Activated T-cell treated with anti-CD3 and anti-CD28 coated beads, Interleukin-2, amount 50 U/mL, for 4 hours (primary cell): ENCODE data around the gene DUSP16. TPM values are rescaled to one million over a fixed set of nuclear protein-coding genes. Genes with fewer than 3 reads are reported as not detected.

Source experiments
- ATAC-seq, 2 donors: fragments of 200-7000 bp; cut with Tn5 transposase; one replicate each; pipeline ENCODE4 v1.10.0; 2021
- DNase-seq: peaks from one replicate; pipeline ENCODE4 v3.0.0-alpha.2; 2020
- H3K27me3 Mint-ChIP-seq: one replicate; pipeline ENCODE4 v1.8.0; 2021; ENCODE audit warnings: low read depth, mixed read lengths
- H3K36me3 Mint-ChIP-seq: one replicate; pipeline ENCODE4 v1.8.0; 2022; ENCODE audit warnings: mixed read lengths; ENCODE audit not compliant: insufficient read depth
- H3K4me1 Mint-ChIP-seq: one replicate; pipeline ENCODE4 v1.8.0; 2021; ENCODE audit warnings: low read depth, mixed read lengths
- H3K4me3 Mint-ChIP-seq: one replicate; pipeline ENCODE4 v1.8.0; 2021; ENCODE audit warnings: mild to moderate bottlenecking, moderate library complexity, mixed read lengths
- H3K9me3 Mint-ChIP-seq: one replicate; pipeline ENCODE4 v1.8.0; 2021; ENCODE audit warnings: mixed read lengths
- total RNA-seq, 3 donors: library from RNA; stranded (reverse); gene quantifications; one replicate each; pipeline ENCODE4 v1.2.1, GENCODE V29; 2021

DUSP16 gene
- total RNA-seq, 3 donors from 2014 or later = 24.0 to 40.8 (median 34.9) TPM

DNA sequence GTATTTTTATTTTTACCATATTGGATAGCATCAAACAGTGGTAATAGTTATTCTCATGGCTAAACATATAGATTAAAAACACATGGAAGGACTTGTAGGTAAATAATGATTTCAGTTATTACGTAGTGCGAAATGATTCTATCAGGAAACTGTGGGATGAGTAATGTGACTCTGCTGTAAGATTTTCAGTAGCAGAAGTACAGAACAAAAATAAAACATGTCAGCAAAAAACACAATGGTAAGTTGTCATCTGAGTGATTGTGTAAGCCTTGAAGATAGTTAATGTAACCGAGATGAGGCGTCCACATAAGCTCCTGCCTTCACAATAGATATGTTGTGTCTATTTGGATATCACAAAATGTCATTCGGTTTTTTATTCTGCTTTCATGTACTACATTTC lies 106.0 kb downstream of the DUSP16 start:
- Mint-ChIP-seq H3K4me3 (peak overlapping the region; percentile 10), H3K27me3 (no peaks in the 10 kb centered on the region), H3K9me3 (no peaks in the 10 kb centered on the region), H3K4me1 (peaks cover 41% of the 10 kb centered on the region), H3K36me3 (peaks cover 5% of the 10 kb centered on the region)
- DNase-seq = no peak
- peak; percentile 71 to 78 for ATAC-seq

DNA sequence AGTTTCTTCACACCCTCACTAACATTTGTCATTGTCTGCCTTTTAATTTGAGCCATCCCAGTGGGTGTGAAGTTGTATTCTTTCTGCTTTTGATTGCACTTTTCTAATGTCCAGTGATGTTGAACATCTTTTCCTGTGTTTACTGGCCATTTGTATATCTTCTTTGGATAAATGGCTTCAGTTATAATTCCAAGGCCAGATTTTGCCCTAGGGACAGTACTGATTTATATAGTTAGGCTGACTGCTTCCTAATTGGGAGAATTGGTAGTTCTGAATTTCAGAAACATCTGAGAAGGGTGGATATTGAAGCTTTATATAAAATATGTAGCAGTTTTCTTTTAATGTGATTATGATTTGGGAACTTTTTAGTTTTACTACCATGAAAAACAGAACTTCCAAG lies 108.3 kb downstream of the DUSP16 start:
- no peaks in the 10 kb centered on the region for H3K27me3 Mint-ChIP-seq
- no peak for ATAC-seq
- no peak overlapping the region for H3K4me3 Mint-ChIP-seq
- no peak for DNase-seq
- H3K4me1 Mint-ChIP-seq = peaks cover 22% of the 10 kb centered on the region
- peaks cover 7% of the 10 kb centered on the region for H3K36me3 Mint-ChIP-seq
- no peaks in the 10 kb centered on the region for H3K9me3 Mint-ChIP-seq

DNA sequence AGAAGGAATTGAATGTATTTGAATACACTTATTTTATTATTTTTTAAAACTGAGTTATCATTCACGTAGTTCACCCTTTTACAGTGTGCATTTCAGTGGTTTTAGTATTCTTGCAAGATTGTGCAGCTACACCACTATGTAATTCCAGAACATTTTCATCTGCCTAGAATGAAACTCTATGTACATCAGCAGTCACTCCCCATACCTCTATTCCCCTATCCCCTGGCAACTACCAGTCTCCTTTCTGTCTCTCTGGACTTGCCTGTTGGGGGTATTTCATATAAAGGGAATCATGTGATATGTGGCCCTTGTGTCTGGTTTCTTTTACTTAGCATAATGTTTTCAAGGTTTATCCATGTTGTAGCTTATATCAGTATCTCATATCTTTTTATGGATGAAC lies 109.0 kb downstream of the DUSP16 start:
- DNase-seq = no peak
- H3K4me3 Mint-ChIP-seq = no peak overlapping the region
- H3K9me3 Mint-ChIP-seq = no peaks in the 10 kb centered on the region

DNA sequence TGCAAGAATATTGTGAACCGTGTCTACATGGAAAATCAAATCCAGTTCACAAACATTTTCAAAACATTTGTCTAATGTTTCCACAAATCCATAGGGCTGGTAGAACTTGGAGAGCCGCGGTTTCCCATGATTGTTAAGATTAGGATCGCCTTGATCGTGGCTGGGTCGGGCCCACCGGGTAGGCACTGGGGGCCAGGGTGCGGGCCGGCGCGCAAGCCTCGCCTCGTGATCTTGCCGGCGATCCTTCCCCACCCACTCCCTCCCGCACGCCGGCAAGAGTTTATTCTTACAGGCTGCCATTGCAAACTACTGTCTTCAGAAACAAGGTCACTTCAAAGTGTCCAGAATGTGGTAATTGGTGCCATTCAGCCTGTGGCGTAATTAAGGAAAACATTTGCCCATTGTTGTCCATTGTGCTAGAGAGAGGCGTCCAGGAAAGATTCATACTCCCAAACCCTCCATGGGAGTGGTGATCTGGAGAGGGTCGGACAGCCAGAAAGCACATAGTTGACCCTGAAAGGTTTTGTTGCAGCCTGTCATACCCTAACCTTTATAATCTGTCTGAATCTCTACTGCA lies 110.2 kb downstream of the DUSP16 start:
- no peak for ATAC-seq
- peaks cover 21% of the 10 kb centered on the region for H3K4me1 Mint-ChIP-seq

More for the DNA sequence above, 109.0 kb downstream of the DUSP16 start:
- Mint-ChIP-seq H3K27me3 (no peaks in the 10 kb centered on the region), H3K4me1 (peaks cover 27% of the 10 kb centered on the region), H3K36me3 (peaks cover 9% of the 10 kb centered on the region)
- ATAC-seq = no peak

DNA sequence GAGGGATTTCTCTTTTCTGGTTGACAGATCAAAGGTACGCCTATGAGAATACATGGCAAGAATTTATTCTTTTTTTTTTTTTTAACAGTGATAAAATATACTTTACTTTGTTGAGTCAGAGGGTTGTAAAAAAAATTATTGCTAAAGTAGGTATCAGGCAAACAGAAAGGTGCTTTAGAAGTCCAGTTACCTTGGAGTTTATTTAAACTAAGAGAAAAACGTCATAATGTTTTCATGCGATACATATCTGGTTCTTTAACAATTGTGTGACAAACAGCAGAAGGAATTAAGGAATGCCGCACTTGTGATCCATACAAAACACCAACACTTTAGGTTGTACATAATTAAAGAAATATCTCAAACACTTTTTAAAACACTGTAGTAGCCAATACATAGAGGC lies 111.6 kb downstream of the DUSP16 start:
- Mint-ChIP-seq H3K27me3 (no peaks in the 10 kb centered on the region), H3K9me3 (no peaks in the 10 kb centered on the region), H3K36me3 (peaks cover 13% of the 10 kb centered on the region), H3K4me3 (no peak overlapping the region), H3K4me1 (peaks cover 23% of the 10 kb centered on the region)
- DNase-seq (no peak), ATAC-seq (no peak)

More for the DNA sequence above, 110.2 kb downstream of the DUSP16 start:
- no peaks in the 10 kb centered on the region for H3K27me3 Mint-ChIP-seq
- DNase-seq = no peak
- H3K9me3 Mint-ChIP-seq = no peaks in the 10 kb centered on the region
- H3K4me3 Mint-ChIP-seq = no peak overlapping the region
- H3K36me3 Mint-ChIP-seq = peaks cover 10% of the 10 kb centered on the region

DNA sequence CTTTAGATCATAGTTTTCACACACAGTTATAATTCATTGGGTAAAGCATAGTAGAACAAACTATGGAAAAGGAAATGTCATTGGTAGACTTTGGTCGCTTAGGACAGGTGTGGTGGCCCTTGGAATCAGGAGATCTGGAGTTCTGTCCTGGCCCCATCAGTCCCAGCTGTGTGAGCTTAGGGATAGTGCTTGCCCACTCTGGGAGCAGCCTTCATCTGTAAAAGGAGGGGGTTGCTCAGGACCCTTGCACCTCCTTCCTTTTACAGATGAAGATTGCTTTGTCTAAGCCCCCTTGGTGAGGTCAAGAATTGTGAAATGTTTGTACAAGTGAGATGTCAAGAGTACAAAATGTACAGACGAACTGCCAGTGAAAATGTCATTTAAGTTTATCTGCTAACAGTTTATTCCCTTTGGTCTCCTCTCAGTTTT lies 112.6 kb downstream of the DUSP16 start:
- no peak for DNase-seq
- Mint-ChIP-seq H3K4me3 (no peak overlapping the region), H3K4me1 (peaks cover 26% of the 10 kb centered on the region), H3K9me3 (no peaks in the 10 kb centered on the region), H3K36me3 (peaks cover 13% of the 10 kb centered on the region), H3K27me3 (no peaks in the 10 kb centered on the region)
- no peak for ATAC-seq

DNA sequence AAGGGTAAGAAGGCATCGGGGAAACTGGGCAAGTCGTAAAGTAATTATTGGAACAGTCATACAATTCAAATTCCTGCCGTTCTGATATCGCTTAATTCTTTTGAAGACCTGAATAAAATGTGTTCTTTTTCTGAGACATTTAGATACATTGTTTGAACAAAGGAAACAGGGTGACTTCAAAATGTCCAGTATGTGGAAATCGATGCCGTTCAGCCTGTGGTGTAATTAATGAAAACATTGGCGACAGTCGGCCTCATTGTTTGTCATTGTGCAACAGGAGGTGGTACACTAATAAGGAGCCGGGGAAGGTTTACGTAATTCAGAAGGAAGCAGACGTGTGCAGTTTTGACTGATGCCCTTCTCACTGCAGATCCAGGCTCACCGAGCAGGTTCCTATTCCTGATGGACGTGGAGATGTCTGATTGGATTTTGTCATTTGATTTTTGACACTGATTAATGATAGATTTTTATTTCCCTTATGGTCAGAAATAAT lies 113.1 kb downstream of the DUSP16 start:
- DNase-seq (no peak), ATAC-seq (no peak)
- Mint-ChIP-seq H3K4me3 (no peak overlapping the region), H3K4me1 (peaks cover 29% of the 10 kb centered on the region), H3K36me3 (peaks cover 13% of the 10 kb centered on the region), H3K9me3 (no peaks in the 10 kb centered on the region), H3K27me3 (no peaks in the 10 kb centered on the region)

DNA sequence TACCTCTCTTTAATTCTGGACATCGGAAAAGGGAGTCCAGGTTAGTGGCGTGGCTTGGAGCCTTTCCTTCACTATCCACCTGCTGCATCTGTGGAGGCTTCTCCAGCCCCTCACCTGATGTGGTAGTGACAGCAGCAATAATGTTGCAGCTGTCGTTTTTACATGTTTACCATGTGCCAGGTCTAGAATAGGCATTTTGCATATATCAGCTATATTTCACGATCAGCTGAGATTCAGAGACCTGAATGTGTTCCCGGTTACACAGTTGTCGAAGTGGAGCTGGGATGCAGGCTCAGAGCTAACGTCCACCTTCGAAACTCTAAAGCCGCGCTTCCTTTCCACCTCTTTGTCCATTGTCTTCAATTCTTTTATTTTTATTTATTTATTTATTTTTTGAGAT lies 114.8 kb downstream of the DUSP16 start:
- DNase-seq = no peak
- Mint-ChIP-seq H3K4me3 (no peak overlapping the region), H3K27me3 (no peaks in the 10 kb centered on the region), H3K9me3 (no peaks in the 10 kb centered on the region), H3K36me3 (peaks cover 14% of the 10 kb centered on the region), H3K4me1 (peaks cover 45% of the 10 kb centered on the region)
- ATAC-seq = no peak

DNA sequence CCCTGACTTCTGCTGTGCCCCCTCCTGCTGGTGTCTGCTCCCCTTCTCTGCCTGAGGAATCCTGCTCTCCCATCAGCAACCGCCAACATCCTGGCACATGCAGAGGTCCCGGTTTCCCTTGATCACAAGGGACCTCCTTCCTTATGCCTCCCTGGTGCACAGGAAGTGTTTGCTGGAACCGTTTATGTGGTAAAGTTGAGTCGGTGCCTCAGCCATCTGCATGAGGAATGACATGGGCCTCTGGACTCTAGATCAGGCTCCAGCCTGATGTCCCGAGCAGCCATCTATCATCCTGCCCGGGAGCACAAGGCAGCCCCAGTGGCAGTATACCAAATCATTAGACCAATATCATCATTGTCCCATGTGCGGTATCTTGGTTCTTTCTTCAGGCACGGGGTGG lies 115.4 kb downstream of the DUSP16 start:
- H3K4me1 Mint-ChIP-seq = peaks cover 51% of the 10 kb centered on the region
- H3K4me3 Mint-ChIP-seq = no peak overlapping the region
- H3K27me3 Mint-ChIP-seq = no peaks in the 10 kb centered on the region
- ATAC-seq (no peak), DNase-seq (no peak)
- peaks cover 14% of the 10 kb centered on the region for H3K36me3 Mint-ChIP-seq
- no peaks in the 10 kb centered on the region for H3K9me3 Mint-ChIP-seq

DNA sequence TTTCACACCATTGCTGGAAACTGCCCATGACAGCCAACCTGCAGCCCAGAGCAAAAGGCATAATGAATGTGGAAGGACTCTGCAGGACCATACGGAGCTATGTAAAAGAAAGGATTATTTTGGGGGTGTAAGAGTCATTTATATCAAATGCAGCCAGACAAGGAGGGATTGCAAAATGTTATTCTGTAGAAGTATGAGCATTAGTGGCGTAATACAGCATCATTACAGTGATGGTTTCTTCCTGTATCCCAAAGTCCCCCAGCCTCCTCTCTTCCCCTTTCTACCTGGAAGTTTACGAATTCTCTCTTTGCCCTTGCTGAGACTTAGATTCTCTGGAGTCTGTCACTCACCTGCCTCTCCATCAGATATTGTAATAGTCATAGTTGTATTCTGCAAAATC lies 115.9 kb downstream of the DUSP16 start:
- no peak overlapping the region for H3K4me3 Mint-ChIP-seq
- DNase-seq = no peak
- H3K27me3 Mint-ChIP-seq = no peaks in the 10 kb centered on the region
- no peaks in the 10 kb centered on the region for H3K9me3 Mint-ChIP-seq
- H3K36me3 Mint-ChIP-seq = peaks cover 14% of the 10 kb centered on the region
- no peak for ATAC-seq
- peaks cover 55% of the 10 kb centered on the region for H3K4me1 Mint-ChIP-seq

DNA sequence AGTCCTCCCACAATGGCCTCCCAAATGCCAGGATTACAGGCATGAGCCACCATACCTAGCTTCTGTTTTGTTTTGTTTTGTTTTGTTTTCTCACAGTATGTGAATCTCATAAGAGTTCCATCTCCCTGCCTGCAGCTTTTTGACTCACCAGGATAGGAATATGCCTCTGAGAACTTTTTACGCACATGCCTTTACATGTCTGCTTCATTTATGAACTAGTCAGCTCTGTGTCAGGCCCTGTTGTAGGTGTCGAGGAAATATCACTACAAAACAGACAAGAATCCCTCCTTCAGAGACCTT lies 116.8 kb downstream of the DUSP16 start:
- no peak overlapping the region for H3K4me3 Mint-ChIP-seq
- peaks cover 14% of the 10 kb centered on the region for H3K36me3 Mint-ChIP-seq
- ATAC-seq (no peak), DNase-seq (no peak)
- no peaks in the 10 kb centered on the region for H3K9me3 Mint-ChIP-seq
- H3K4me1 Mint-ChIP-seq = peaks cover 65% of the 10 kb centered on the region
- no peaks in the 10 kb centered on the region for H3K27me3 Mint-ChIP-seq

DNA sequence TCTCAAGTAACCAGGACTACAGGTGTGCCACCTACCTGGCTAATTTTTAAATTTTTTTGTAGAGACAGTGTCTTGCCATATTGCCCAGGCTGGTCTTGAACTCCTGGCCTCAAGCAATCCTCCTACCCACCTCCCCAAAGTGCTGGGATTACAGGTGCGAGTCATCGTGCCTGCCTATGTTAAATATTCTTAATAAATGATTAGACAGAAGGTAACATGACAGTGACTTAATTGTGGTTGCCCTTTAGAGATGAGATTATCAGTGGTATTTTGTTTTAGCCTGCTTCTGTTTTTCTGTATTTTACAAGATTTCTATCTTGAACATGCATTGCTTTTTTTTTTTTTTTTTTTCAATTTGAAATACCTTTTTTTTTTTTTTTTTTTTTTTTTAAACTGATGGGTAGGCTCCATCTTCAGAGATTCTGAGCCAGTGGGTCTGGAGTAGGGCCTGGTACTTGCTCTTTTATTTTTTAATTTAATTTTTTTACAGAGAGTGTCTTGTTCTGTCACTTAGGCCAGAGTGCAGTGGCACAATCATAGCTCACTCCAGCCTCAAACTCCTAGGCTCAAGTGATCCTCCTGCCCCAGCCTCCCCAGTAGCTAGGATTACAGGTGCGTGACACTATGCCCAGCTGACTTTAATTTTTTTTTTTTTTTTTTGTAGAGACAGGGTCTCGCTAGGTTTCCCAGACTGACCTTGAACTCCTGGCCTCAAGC lies 117.3 kb downstream of the DUSP16 start:
- H3K27me3 Mint-ChIP-seq = no peaks in the 10 kb centered on the region
- peaks cover 14% of the 10 kb centered on the region for H3K36me3 Mint-ChIP-seq
- DNase-seq (no peak), ATAC-seq (no peak)
- H3K4me3 Mint-ChIP-seq = no peak overlapping the region
- peaks cover 70% of the 10 kb centered on the region for H3K4me1 Mint-ChIP-seq
- no peaks in the 10 kb centered on the region for H3K9me3 Mint-ChIP-seq

DNA sequence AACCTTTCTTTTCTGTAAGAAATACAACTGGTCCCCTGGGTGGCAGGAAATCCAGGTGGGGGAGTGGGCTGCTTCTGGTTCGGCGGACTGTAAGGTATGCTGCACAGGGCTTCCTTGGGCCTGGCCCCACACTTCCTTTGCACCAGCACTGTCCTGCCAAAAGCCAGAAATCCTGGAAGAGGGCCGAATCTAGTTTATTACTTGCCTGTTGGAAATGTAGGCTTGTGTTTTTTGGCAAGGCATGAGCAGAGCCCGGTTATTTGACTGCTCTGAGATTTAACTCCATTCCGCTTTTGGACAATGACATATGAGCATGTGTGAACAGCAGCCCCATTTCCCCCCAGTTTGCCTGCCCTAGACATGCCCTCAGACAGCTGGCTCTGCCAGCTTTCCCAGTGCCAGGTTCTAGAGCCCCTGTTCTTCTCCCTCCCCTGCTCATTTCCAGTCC lies 119.2 kb downstream of the DUSP16 start:
- Mint-ChIP-seq H3K9me3 (no peaks in the 10 kb centered on the region), H3K27me3 (no peaks in the 10 kb centered on the region), H3K4me3 (no peak overlapping the region), H3K4me1 (peaks cover 81% of the 10 kb centered on the region), H3K36me3 (peaks cover 11% of the 10 kb centered on the region)
- ATAC-seq (no peak), DNase-seq (no peak)

DNA sequence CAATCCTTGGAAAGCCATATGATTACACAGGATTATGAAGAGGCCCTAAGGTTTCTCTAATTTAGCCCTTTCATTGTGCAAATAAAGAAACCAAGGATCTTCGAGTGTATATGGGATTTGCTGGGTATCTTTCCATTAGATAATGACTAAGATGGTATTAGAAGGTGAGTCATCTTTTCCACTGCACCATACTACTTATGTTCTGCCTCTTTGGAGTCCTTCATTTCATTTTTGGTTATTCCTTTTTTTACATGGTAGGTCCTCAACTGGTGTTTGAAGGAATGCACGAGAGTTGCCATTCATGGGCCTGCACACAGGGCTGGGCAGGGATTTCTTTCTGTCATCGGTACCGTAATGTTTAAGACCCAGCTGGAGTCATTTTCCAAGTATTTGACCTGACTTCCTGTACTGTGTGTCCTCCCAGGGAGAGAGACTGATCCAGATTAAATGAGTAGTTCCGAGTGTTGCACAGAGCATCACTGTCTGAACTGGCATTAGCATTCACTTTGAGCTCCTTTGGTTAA lies 120.1 kb downstream of the DUSP16 start:
- peak overlapping the region; percentile 33 for H3K4me3 Mint-ChIP-seq
- DNase-seq (no peak), ATAC-seq (peak; percentile 14 to 16)
- H3K9me3 Mint-ChIP-seq = no peaks in the 10 kb centered on the region
- H3K36me3 Mint-ChIP-seq = peaks cover 14% of the 10 kb centered on the region
- peaks cover 88% of the 10 kb centered on the region for H3K4me1 Mint-ChIP-seq
- no peaks in the 10 kb centered on the region for H3K27me3 Mint-ChIP-seq
